ENCODE measurements around the gene DUSP16. TPM values are rescaled to one million over a fixed set of nuclear protein-coding genes. Genes with fewer than 3 reads are reported as not detected.

The DUSP16 gene
- total RNA-seq, 2 donors from 2014 or later: 37.4 to 64.8 TPM

DNA sequence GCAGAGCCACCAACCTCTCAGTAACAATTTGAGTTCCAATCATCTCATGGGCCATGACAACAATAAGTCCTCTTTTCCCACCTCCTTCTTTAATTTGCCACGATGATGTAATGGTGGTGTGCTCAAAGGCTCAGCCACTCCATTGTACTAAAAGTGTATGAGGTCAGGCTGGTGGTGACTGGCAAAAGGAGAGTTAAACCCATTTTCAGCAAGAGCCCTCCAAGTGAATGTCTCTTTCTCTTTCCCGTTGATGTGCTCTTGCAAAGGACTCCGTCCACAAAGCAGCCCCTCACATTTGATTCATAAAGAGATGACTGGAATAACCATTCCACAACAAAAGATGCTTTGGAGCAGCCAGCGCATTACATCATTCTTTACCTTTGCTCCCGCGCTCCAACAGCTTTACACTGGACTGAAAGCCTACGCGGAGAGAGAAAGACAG is 41.6 kb downstream of the DUSP16 start:
- DNase-seq (ENCODE audit: low spot score in 2 of 2) (no peak), ATAC-seq (no peak)
- no peaks in the 10 kb centered on the region for H3K9me3 Mint-ChIP-seq
- peaks cover 28 to 47% of the 10 kb centered on the region in 2 donors for H3K36me3 Mint-ChIP-seq
- H3K27ac Mint-ChIP-seq: no peak overlapping the region

- Mint-ChIP-seq H3K27ac (no peak overlapping the region), H3K36me3 (peaks cover 28 to 47% of the 10 kb centered on the region in 2 donors), H3K9me3 (no peaks in the 10 kb centered on the region)
- ATAC-seq (no peak), DNase-seq (ENCODE audit: low spot score in 2 of 2) (no peak)
These were observed 42.4 kb downstream of the DUSP16 start for GRCh38 chr12:12520273-12520672.

GRCh38 chr12:12519354-12519998 is 43.2 kb downstream of the DUSP16 start:
- Mint-ChIP-seq H3K27ac (peak overlapping the region in 1 of 2 donors; percentile 59), H3K36me3 (peaks cover 28 to 49% of the 10 kb centered on the region in 2 donors), H3K9me3 (no peaks in the 10 kb centered on the region)
- ATAC-seq (no peak), DNase-seq (ENCODE audit: low spot score in 2 of 2) (no peak)

GRCh38 chr12:12518919-12519318 is 43.7 kb downstream of the DUSP16 start:
- H3K27ac Mint-ChIP-seq: no peak overlapping the region
- DNase-seq (ENCODE audit: low spot score in 2 of 2): no peak
- H3K36me3 Mint-ChIP-seq: peaks cover 28 to 55% of the 10 kb centered on the region in 2 donors
- ATAC-seq: no peak
- H3K9me3 Mint-ChIP-seq: no peaks in the 10 kb centered on the region

GRCh38 chr12:12518464-12518845 is 44.2 kb downstream of the DUSP16 start:
- peaks cover 28 to 59% of the 10 kb centered on the region in 2 donors for H3K36me3 Mint-ChIP-seq
- no peak for DNase-seq (ENCODE audit: low spot score in 2 of 2)
- no peak for ATAC-seq
- H3K27ac Mint-ChIP-seq: no peak overlapping the region
- H3K9me3 Mint-ChIP-seq: no peaks in the 10 kb centered on the region

- ATAC-seq (no peak), DNase-seq (ENCODE audit: low spot score in 2 of 2) (no peak)
- Mint-ChIP-seq H3K27ac (no peak overlapping the region), H3K9me3 (no peaks in the 10 kb centered on the region), H3K36me3 (peaks cover 14 to 45% of the 10 kb centered on the region in 2 donors)
These were observed 49.2 kb downstream of the DUSP16 start for GRCh38 chr12:12513416-12514006.

DNA sequence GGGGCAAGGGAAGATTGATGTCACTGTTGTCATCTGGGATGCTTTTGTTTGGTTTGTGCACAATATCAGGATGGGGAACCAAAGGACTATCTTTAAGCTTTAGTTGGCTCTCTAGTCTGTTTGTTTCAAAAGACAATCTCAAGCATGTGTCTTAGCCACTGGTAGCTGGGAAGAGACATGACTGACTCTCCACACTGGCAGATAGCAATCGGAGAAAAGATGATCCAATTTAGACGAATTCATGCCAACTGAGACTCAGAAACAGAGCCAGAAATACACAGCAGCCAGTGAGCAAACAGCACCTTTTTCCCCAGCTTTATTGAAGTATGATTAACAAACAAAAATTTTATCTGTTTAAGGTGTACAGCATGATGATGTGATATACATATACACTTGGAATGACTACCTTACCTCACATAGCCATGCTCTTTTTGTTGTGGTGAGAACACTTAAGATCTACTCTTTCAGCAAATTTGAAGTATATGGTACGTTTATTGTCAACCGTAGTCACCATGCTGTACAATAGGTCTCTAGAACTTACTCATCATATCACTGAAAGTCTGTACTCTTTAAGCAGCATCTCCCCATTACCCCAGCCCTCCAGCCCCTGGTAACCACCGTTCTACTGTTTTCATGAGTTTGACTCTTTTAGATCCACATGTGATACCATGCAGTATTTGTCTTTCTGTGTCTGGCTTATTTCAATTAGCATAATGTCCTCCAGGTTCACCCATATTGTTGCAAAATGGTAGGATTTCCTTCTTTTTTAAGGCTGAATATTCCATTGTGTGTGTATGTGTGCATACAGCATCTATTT is 50.6 kb downstream of the DUSP16 start:
- peaks cover 5 to 42% of the 10 kb centered on the region in 2 donors for H3K36me3 Mint-ChIP-seq
- DNase-seq (ENCODE audit: low spot score in 2 of 2): peak in 1 of 2 donors; percentile 46
- peak; percentile 90 to 98 for ATAC-seq
- H3K9me3 Mint-ChIP-seq: no peaks in the 10 kb centered on the region
- H3K27ac Mint-ChIP-seq: no peak overlapping the region

DNA sequence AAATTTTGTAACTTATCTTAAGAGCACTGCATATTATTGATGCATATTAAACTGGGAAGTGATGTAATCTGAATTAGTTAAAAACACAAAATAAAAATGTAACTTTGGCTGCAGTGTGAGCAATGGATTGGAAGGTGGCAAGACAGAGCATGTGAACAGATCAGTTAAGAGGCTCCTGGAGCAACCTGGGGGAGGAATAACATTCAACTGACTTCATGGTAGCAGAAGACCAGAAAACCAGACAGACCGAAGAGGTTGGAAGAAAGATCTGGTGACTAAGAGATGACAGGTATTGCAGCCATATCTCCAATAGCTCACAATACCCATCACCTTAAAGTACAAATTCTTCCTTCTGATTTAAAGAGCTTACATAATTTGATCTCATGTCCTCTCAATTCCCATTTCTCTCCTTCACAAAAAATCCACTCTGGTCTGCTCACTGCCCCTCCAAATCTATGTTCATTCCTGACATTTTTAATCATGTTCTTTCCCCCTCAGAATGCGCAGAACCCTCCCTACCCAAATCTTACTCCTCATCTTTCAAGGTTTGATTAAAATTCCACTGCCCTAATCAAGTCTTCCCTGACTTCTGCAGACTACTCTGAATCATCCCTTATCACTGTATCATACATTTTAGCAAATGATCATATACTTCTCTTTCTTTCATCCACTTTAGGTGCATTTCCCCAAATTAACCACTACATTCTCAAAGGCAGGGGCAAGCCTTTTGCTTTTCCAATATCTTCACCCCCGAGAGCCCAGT is 51.5 kb downstream of the DUSP16 start:
- H3K36me3 Mint-ChIP-seq: peaks cover 0 to 42% of the 10 kb centered on the region in 2 donors
- H3K27ac Mint-ChIP-seq: no peak overlapping the region

DNA sequence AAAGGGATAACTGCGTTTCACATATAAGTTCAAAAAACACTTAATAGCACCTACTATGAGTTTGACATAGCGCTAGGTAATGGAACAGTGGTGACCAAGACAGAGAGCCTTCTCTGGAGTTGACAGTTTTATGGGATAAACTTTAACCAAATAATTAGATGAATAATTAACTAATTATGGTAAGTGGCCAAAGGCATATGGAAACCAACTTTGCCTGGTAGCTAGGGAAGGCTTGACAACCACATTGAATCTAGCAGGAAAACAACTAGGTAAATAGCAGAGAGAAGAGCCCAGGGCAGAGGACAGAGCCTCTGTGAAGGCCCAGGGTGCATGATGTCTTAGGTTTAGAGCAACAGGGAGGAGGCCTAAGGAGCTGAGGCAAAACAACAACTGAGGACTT is 52.1 kb downstream of the DUSP16 start:
- H3K36me3 Mint-ChIP-seq: peaks cover 0 to 42% of the 10 kb centered on the region in 2 donors

More for the DNA sequence above, 51.5 kb downstream of the DUSP16 start:
- peak in 1 of 2 donors; percentile 21 for ATAC-seq
- DNase-seq (ENCODE audit: low spot score in 2 of 2): no peak
- H3K9me3 Mint-ChIP-seq: no peaks in the 10 kb centered on the region

DNA sequence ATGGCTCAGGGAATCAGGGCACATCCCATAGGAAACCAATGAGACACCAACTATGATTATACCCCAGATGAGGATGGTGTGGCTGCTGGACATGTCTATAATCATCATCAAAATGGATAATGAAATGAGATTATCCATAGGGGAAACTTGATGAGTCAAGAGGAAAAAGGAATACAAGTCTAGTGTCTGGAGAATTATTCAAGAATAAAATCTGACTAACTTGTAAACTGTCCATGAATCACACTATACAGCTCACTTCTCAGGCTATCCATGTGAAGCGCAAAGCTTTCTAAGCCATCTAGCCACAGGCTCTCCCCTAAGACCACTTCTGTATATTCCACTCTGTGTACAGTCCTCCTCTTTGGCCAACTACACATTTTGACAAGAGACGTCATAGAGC is 52.5 kb downstream of the DUSP16 start:
- Mint-ChIP-seq H3K27ac (no peak overlapping the region), H3K9me3 (no peaks in the 10 kb centered on the region), H3K36me3 (peaks cover 0 to 42% of the 10 kb centered on the region in 2 donors)
- peak in 1 of 2 donors; percentile 13 for ATAC-seq
- DNase-seq (ENCODE audit: low spot score in 2 of 2): no peak

More for the DNA sequence above, 52.1 kb downstream of the DUSP16 start:
- DNase-seq (ENCODE audit: low spot score in 2 of 2): no peak
- no peaks in the 10 kb centered on the region for H3K9me3 Mint-ChIP-seq
- no peak for ATAC-seq
- no peak overlapping the region for H3K27ac Mint-ChIP-seq

DNA sequence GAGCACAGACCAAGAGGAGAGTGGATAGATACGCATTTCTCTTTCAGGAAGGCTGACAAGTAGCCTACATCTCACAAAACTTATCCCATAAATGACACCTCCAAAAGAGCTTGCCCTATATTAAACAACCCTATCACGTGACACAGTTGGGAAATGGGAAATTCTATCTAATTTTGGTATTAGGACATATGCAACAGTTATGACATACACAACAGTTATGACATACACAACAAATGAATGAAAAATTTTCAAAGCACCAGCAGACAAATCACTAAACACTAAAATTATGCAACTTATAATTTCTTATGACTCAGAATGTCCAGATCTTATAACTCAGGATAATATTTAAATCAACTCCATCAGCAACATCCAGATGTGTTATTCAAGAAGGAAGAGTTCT is 54.1 kb downstream of the DUSP16 start:
- ATAC-seq (no peak), DNase-seq (ENCODE audit: low spot score in 2 of 2) (no peak)
- Mint-ChIP-seq H3K36me3 (peaks cover 0 to 31% of the 10 kb centered on the region in 2 donors), H3K9me3 (no peaks in the 10 kb centered on the region), H3K27ac (no peak overlapping the region)

- peaks cover 0 to 34% of the 10 kb centered on the region in 2 donors for H3K36me3 Mint-ChIP-seq
- no peaks in the 10 kb centered on the region for H3K9me3 Mint-ChIP-seq
- ATAC-seq: no peak
- peak overlapping the region; percentile 88 to 95 for H3K27ac Mint-ChIP-seq
- DNase-seq (ENCODE audit: low spot score in 2 of 2): no peak
These were observed 55.5 kb downstream of the DUSP16 start for GRCh38 chr12:12507121-12507520.

GRCh38 chr12:12506496-12506890 is 56.2 kb downstream of the DUSP16 start:
- ATAC-seq: no peak
- H3K36me3 Mint-ChIP-seq: peaks cover 0 to 34% of the 10 kb centered on the region in 2 donors

GRCh38 chr12:12505544-12506495 is 56.8 kb downstream of the DUSP16 start:
- peak; percentile 92 to 94 for ATAC-seq
- Mint-ChIP-seq H3K36me3 (peaks cover 0 to 34% of the 10 kb centered on the region in 2 donors), H3K27ac (peak overlapping the region; percentile 88 to 95), H3K9me3 (no peaks in the 10 kb centered on the region)
- peak; percentile 29 to 62 for DNase-seq (ENCODE audit: low spot score in 2 of 2)

More at GRCh38 chr12:12506496-12506890, 56.2 kb downstream of the DUSP16 start:
- Mint-ChIP-seq H3K9me3 (no peaks in the 10 kb centered on the region), H3K27ac (peak overlapping the region; percentile 88 to 95)
- no peak for DNase-seq (ENCODE audit: low spot score in 2 of 2)

DNA sequence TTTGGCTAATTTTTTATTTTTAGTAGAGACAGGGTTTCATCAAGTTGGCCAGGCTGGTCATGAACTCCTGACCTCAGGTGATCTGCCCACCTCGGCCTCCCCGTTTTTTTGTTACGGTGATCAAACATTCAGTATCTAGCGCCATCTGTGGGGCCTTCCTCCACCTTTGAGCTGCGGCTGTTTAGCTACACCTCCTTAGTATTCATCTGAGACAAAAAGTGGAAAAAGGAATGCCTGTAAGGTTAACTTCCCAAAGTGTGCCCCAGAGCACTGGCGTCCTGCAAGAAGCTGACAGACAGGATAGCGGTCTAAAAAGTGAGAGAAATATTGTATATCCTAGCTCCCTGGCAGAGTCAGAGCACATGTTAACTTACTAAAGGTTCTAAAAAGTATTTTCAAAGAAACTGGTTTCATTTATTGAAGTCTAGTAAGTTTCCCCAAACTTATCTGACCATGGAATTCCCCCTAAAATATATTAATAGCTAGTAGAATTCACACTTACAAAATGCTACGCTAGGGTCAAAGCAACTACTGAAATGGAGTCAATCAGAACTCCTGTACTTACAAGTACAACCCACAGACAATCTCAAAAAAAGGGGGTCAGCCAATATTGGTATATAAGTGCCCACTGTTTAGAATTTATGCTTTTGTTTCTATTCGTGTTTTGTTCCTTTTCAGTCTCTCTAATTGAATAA is 59.1 kb downstream of the DUSP16 start:
- peaks cover 0 to 32% of the 10 kb centered on the region in 2 donors for H3K36me3 Mint-ChIP-seq
- peak overlapping the region; percentile 70 to 95 for H3K27ac Mint-ChIP-seq
- no peaks in the 10 kb centered on the region for H3K9me3 Mint-ChIP-seq
- DNase-seq (ENCODE audit: low spot score in 2 of 2) (no peak), ATAC-seq (no peak)

Measured in activated naive CD4-positive, alpha-beta T cell treated with anti-CD3 and anti-CD28 coated beads, Interleukin-2, amount 50 U/mL, for 72 hours (primary cell).